OCI-LY1 (cell line): ENCODE results near the gene RAB29.

Experiments used
- H2AFZ ChIP-seq: fragments of 200-600 bp; sonication (generic), shearing (Covaris generic); 2 replicates; pipeline ENCODE4 v1.6.0; 2014; ENCODE audit warnings: antibody characterized with exemption, mild to moderate bottlenecking, low read length
- H3F3A ChIP-seq: fragments of 200-600 bp; sonication (generic), shearing (Covaris generic); 2 replicates; pipeline ENCODE4 v1.6.0; 2014; ENCODE audit warnings: mild to moderate bottlenecking, antibody characterized with exemption, low read length, moderate library complexity; ENCODE audit not compliant: insufficient read depth
- H3K27ac ChIP-seq: fragments of 200-600 bp; sonication (generic); 2 replicates; pipeline ENCODE4 v1.5.1; 2014; ENCODE audit warnings: low read length, mixed run types, mild to moderate bottlenecking, low read depth; ENCODE audit not compliant: poor library complexity, severe bottlenecking
- H3K27me3 ChIP-seq: fragments of 200-600 bp; sonication (generic); 2 replicates; pipeline ENCODE4 v1.6.0; 2014; ENCODE audit warnings: antibody characterized with exemption, mild to moderate bottlenecking, low read length, moderate library complexity; ENCODE audit not compliant: insufficient read depth
- H3K36me3 ChIP-seq: fragments of 200-600 bp; sonication (generic); 2 replicates; pipeline ENCODE4 v1.6.1; 2014; ENCODE audit warnings: mild to moderate bottlenecking, antibody characterized with exemption, low read length, moderate library complexity, mixed read lengths; ENCODE audit not compliant: insufficient read depth
- H3K4me1 ChIP-seq: fragments of 200-600 bp; sonication (generic); 2 replicates; pipeline ENCODE4 v1.5.1; 2014; ENCODE audit warnings: mild to moderate bottlenecking, low read length, moderate library complexity; ENCODE audit not compliant: insufficient read depth, severe bottlenecking
- H3K4me2 ChIP-seq: fragments of 200-600 bp; sonication (generic), shearing (Covaris generic); 2 replicates; pipeline ENCODE4 v1.6.1; 2014; ENCODE audit warnings: low read length
- H3K4me3 ChIP-seq: fragments of 200-600 bp; sonication (generic); 2 replicates; pipeline ENCODE4 v1.5.1; 2014; ENCODE audit warnings: low read length, low read depth, mild to moderate bottlenecking, mixed read lengths; ENCODE audit not compliant: poor library complexity, severe bottlenecking
- H3K79me2 ChIP-seq: fragments of 200-600 bp; shearing (Covaris generic); 2 replicates; pipeline ENCODE4 v1.6.1; 2016; ENCODE audit warnings: mixed run types, low read length, mixed read lengths; ENCODE audit not compliant: insufficient read depth
- H3K9ac ChIP-seq: fragments of 200-600 bp; sonication (generic), shearing (Covaris generic); 2 replicates; pipeline ENCODE4 v1.6.1; 2014; ENCODE audit warnings: mild to moderate bottlenecking, low read length, mixed read lengths
- H3K9me2 ChIP-seq: fragments of 200-600 bp; sonication (generic), shearing (Covaris generic); 2 replicates; pipeline ENCODE4 v1.6.1; 2014; ENCODE audit warnings: low read depth, mild to moderate bottlenecking, low read length, mixed read lengths
- H3K9me3 ChIP-seq: fragments of 200-600 bp; shearing (Covaris generic); 2 replicates; pipeline ENCODE4 v1.6.1; 2014; ENCODE audit warnings: low read length, mixed read lengths
- H4K20me1 ChIP-seq: fragments of 200-600 bp; sonication (generic), shearing (Covaris generic); 2 replicates; pipeline ENCODE4 v1.6.0; 2016; ENCODE audit warnings: mild to moderate bottlenecking, low read length; ENCODE audit not compliant: insufficient read depth
- EZH2 ChIP-seq: fragments of 200-600 bp; sonication (generic), shearing (Covaris generic); IDR thresholded peaks from 2 replicates; pipeline ENCODE4 v1.8.0; 2017; ENCODE audit warnings: borderline replicate concordance, mixed run types, mild to moderate bottlenecking, antibody characterized with exemption, low read length, moderate library complexity, mixed read lengths
- TF ChIP-seq, protein P1 (sequence below): fragments of 200-600 bp; sonication (generic), shearing (Covaris generic); IDR thresholded peaks from 2 replicates; pipeline ENCODE4 v1.5.1; 2017; ENCODE audit warnings: mild to moderate bottlenecking, antibody characterized with exemption, low read length, moderate library complexity, mixed read lengths

The RAB29 gene

DNA sequence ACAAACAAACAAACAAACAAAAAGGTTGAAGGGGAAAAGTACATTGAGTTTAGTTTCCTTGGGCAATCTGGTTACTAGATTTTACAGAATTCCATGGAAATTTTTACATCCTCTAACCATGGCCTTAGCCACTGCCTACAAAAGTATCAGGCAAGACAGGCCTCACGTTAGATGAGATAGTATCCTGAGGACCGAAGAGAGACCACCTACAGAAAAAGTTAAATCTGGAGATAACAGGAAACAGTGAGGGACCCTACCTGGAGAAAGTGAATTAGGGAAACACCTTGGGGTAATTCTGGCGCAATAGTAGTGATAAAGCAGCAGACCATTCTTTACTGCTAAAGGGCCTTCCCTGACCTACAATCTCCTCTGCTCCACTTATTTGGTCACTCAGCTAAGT, 8.7 kb downstream of the RAB29 start:
- Histone ChIP-seq H2AFZ (no peak overlapping the region), H3K36me3 (no peaks in the 10 kb centered on the region; the same call in 1 of the 2 replicates), H4K20me1 (no peaks in the 10 kb centered on the region), H3K27me3 (no peaks in the 10 kb centered on the region), H3K9ac (no peak overlapping the region), H3K9me3 (no peaks in the 10 kb centered on the region), H3K4me1 (no peaks in the 10 kb centered on the region), H3K4me2 (no peak overlapping the region), H3K9me2 (no peaks in the 10 kb centered on the region), H3K4me3 (no peak overlapping the region), H3K79me2 (no peaks in the 10 kb centered on the region), H3F3A (no peaks in the 10 kb centered on the region), H3K27ac (no peak overlapping the region)
- TF ChIP-seq EZH2 = no peak

DNA sequence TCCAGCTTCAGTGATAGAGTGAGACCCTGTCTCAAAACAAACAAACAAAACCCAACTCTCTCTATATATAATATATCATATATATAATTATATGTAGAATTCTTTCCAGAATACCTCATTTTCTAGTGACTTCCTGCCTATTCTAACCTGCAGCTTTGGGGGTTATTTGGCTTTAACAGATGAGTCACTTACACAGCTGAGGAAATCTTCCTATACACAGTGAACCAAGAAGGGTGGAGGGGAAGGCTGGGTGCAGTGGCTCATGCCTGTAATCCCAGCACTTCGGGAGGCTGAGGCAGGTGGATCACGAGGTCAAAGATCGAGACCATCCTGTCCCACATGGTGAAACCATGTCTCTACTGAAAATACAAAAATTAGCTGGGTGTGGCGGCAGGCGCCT, 9.2 kb downstream of the RAB29 start:
- Histone ChIP-seq H3K9me2 (no peaks in the 10 kb centered on the region), H3K4me1 (no peaks in the 10 kb centered on the region), H3K27me3 (no peaks in the 10 kb centered on the region), H2AFZ (no peak overlapping the region), H3K9ac (no peak overlapping the region), H3K79me2 (no peaks in the 10 kb centered on the region), H3K36me3 (no peaks in the 10 kb centered on the region; the same call in 1 of the 2 replicates), H3K9me3 (no peaks in the 10 kb centered on the region), H4K20me1 (no peaks in the 10 kb centered on the region), H3F3A (no peaks in the 10 kb centered on the region), H3K27ac (no peak overlapping the region), H3K4me3 (no peak overlapping the region), H3K4me2 (no peak overlapping the region)
- TF ChIP-seq, protein P1, sequence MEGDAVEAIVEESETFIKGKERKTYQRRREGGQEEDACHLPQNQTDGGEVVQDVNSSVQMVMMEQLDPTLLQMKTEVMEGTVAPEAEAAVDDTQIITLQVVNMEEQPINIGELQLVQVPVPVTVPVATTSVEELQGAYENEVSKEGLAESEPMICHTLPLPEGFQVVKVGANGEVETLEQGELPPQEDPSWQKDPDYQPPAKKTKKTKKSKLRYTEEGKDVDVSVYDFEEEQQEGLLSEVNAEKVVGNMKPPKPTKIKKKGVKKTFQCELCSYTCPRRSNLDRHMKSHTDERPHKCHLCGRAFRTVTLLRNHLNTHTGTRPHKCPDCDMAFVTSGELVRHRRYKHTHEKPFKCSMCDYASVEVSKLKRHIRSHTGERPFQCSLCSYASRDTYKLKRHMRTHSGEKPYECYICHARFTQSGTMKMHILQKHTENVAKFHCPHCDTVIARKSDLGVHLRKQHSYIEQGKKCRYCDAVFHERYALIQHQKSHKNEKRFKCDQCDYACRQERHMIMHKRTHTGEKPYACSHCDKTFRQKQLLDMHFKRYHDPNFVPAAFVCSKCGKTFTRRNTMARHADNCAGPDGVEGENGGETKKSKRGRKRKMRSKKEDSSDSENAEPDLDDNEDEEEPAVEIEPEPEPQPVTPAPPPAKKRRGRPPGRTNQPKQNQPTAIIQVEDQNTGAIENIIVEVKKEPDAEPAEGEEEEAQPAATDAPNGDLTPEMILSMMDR = no peak
- no peak for TF ChIP-seq EZH2

DNA sequence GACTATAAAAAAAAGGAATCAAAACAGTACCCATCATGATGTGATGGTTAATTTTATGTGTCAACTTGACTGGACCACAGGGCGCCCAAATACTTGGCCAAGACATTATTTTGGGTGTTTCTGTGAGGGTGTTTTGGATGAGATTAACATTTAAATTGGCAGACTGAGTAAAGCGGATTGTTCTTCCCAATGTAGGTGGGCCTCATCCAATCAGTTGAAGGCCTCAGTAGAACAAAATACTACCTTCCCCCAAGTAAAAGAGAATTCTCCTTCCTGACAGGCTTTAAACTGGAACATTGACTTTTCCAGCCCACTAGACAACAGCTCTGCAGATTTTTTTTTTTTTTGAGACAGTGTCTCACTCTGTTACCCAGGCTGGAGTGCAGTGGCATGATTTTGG, 10.7 kb downstream of the RAB29 start:
- H3K9ac ChIP-seq = no peak overlapping the region

DNA sequence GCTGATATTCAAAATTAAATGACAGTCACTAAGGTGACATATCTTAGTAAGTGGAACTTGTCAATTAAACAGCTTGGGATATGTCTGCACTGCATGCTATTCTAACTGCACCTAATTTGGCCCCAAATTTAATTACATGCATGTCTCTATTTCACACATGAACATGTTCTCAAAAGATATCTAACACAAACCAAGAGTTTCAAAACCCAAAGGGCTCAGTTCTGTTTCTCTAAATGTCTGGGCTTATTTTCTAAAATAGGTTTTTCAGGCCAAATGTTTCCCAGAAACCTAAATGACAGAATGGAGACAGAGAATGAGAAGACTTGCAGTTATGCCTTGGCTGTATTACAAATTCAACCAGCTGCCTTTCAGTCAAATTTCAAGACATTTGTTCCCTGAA, 11.3 kb downstream of the RAB29 start:
- Histone ChIP-seq H3K79me2 (no peaks in the 10 kb centered on the region), H2AFZ (no peak overlapping the region), H3K27me3 (no peaks in the 10 kb centered on the region), H3K9me3 (no peaks in the 10 kb centered on the region), H3K36me3 (no peaks in the 10 kb centered on the region), H4K20me1 (no peaks in the 10 kb centered on the region), H3K9ac (no peak overlapping the region), H3K9me2 (no peaks in the 10 kb centered on the region), H3K4me1 (no peaks in the 10 kb centered on the region), H3F3A (no peaks in the 10 kb centered on the region), H3K4me2 (no peak overlapping the region), H3K27ac (no peak overlapping the region), H3K4me3 (no peak overlapping the region)
- TF ChIP-seq EZH2 = no peak
- TF ChIP-seq, protein P1 = no peak

More for the DNA sequence above, 10.7 kb downstream of the RAB29 start:
- H3K27ac ChIP-seq = no peak overlapping the region
- no peaks in the 10 kb centered on the region for H3K79me2 ChIP-seq
- no peak overlapping the region for H3K4me3 ChIP-seq
- no peak for TF ChIP-seq EZH2
- TF ChIP-seq, protein P1 = no peak
- H4K20me1 ChIP-seq = no peaks in the 10 kb centered on the region
- H3K9me3 ChIP-seq = no peaks in the 10 kb centered on the region
- no peak overlapping the region for H2AFZ ChIP-seq
- no peak overlapping the region for H3K4me2 ChIP-seq
- H3K36me3 ChIP-seq = no peaks in the 10 kb centered on the region; the same call in 1 of the 2 replicates
- H3K9me2 ChIP-seq = no peaks in the 10 kb centered on the region
- no peaks in the 10 kb centered on the region for H3K27me3 ChIP-seq
- no peaks in the 10 kb centered on the region for H3K4me1 ChIP-seq
- no peaks in the 10 kb centered on the region for H3F3A ChIP-seq
